Testis (tissue), 2 donors: ENCODE data around the gene BEGAIN.

Source experiments
- CTCF ChIP-seq, 3 experiments: fragments of 450-650 bp in 2 of 3; fragments of 200-600 bp in 1 of 3; sonication (generic) in 1 of 3; IDR thresholded peaks; one replicate each; pipeline ENCODE4 v1.5.1; 2016 to 2019; ENCODE audit warnings: antibody characterized with exemption in 3 of 3, mild to moderate bottlenecking in 2 of 3, moderate library complexity in 1 of 3
- POLR2A ChIP-seq: fragments of 450-650 bp; IDR thresholded peaks from one replicate; pipeline ENCODE4 v1.6.1; 2017; ENCODE audit warnings: antibody characterized with exemption, mild to moderate bottlenecking, moderate library complexity

GRCh38 chr14:100565650-100566049 lies 21.6 kb downstream of the BEGAIN start:
- TF ChIP-seq CTCF (IDR thresholded peaks at IDR 0.05) = no peak
- TF ChIP-seq POLR2A = no peak
